DMS79 (cell line): ENCODE data around the gene OSBPL5.

Experiments
- DNase-seq: peaks from one replicate; lab custom pipeline; 2025; lab: John Stamatoyannopoulos, UW

The OSBPL5 gene

GRCh38 chr11:3148990-3149851 lies 15.9 kb downstream of the OSBPL5 start:
- no peak for DNase-seq

DNA sequence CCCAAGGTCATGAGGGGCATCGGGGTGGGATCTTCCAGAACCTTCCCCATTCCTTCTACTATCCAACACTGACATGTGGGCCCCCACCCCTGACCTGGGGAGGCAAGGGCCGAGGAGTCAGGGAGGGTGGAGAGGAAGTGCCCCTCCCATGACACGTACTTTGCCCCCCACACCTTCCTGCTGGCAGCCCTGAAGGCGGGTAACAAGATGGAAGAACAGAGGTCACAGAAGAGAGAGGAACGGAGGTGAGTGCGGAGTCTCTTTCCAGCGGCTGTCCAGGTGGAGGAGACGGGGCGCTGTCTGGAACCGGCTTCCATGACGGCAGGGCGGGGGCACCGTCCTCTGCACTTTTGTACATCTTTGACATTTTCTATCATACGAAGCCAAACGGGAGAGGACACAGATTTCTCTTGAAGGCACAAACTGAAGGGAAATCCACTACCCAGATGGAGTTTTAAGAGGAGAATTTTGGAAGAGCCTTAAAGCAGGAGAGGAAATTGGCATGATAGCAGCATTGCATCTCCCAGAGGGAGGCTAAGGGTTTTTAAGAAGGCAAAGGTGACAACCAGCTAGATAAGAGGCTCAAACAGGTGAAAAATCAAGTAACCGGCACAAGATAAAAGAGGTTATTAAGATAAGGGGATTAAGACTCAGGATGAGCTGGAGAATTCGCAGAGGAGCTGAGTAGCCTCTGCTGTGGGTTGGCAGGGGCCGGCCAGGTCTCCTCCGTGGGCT lies 16.7 kb downstream of the OSBPL5 start:
- DNase-seq, result no peak

DNA sequence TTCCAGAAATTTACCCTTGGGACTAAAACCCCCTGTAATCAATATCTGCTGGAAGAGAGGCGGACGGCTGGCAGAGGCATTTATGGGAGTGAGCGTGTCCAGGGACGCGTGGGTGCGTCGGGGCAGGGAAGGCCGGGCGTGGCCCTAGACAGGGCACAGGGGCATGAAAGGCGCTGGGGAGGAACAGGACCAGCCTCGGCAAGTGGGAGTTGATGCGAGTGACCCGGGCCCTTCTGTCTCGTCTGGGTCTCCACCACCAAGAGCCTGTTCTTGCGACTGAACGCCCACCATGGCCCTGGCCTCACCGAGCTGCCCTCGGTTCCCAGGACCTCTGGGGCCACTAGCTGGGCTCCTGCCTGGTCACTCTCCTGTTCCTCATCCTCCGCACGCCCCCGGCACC lies 17.5 kb downstream of the OSBPL5 start:
- DNase-seq, result no peak

DNA sequence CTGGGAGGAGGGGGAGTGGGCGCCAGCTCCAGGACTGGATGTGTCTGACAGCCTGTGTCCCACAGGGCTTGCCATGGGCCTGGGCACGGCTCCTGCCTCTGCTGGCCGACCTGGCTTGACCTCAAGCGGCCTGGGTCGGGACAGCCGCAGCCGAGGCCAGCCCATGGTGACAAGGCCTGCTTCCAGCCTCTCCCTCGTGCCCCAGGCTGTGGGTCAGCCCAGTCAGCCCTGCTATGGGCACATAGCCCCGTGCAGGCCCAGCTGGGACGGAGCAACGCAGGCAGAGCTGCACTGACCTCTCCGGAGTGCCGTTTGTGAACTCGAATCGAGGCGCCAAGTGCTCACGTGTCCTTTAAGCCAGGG lies 17.9 kb downstream of the OSBPL5 start:
- no peak for DNase-seq

DNA sequence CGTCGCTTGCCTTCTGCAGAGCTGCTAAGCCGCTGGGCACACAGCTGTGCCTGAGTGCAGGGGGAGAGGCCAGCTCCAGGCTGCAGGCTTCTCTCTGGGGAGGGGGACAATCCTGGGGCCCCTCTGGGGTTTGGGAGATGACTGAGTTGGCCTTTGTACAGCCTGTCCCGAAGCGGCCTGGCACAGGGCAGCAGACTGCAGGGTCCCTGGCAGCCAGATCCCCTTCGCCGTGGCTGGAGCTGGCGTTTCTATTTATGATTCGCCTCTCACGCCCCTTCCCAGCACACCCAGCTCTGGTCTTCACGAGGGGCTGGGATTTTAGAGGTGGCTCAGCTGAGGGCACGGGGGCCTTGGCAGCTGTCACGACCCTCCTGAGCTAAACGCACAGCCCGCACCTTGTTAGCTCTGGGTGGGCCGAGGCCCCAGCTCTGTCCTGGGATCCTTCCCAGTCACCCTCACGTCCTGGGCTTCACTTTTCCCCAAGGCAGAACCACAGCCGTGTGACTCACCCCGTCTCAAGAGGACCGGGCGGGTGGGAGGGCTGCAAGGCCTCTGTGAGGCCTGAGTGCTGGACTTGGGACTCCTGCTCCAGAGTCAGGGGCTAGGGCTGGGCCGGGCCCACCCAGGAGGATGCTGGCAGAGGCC lies 18.4 kb downstream of the OSBPL5 start:
- no peak for DNase-seq

DNA sequence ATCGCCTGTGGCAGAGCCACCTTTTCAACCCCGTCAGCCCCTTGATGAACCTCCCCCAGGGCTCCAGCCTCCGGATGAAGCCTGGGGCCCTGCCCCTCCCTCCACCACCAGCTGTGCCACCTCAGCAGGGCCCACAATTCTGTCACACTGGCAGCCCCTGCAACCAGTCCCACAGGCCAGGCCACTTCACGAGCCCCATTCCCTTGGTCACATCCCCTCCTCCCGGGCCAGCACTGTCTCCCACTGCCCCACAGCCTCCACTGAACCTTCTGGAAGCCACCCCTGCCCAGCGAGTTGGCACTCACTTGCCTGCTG lies 19.9 kb downstream of the OSBPL5 start:
- no peak for DNase-seq

DNA sequence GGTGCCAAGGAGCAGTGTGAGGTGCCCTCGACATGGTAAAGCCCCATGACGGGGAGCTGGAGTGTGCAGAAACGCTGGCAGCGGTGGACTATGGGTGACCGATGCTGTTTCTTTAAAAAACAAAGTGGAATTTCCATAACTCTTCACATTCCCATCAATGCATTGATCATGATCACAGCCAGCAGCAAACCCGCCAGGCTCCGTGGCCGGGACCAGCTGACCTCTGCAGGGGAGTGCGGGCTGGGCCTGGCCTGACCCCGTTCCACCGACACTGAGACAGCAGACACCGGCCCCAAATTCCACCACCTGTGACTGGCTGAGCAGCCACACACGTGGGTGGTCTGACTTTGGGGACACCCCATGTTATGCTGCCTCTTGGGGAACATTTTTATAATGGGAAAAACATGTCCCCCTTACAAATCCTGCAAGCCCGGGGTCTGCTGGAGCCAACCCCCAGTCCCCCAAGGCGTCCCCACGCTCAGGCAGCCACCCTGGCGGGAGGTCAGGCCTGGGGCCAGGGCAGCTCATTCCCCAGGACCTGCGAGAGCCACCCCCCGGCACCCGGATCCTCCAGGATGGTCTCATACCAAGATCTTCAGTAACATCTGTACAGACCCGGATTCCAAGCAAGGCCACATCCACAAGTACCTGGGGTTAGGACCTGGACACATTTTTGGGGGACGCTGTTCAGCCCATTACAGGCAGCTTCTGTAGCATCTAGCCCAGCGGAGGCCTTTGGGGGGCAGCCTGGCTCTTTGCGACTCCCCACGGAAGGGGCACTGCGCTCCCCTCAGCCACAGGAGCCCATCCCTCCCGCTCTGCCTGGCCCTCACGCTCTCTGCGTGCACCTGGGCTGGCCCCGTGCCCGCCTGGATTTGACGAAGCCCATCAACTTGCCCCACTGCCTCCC lies 20.6 kb downstream of the OSBPL5 start:
- DNase-seq, result no peak

DNA sequence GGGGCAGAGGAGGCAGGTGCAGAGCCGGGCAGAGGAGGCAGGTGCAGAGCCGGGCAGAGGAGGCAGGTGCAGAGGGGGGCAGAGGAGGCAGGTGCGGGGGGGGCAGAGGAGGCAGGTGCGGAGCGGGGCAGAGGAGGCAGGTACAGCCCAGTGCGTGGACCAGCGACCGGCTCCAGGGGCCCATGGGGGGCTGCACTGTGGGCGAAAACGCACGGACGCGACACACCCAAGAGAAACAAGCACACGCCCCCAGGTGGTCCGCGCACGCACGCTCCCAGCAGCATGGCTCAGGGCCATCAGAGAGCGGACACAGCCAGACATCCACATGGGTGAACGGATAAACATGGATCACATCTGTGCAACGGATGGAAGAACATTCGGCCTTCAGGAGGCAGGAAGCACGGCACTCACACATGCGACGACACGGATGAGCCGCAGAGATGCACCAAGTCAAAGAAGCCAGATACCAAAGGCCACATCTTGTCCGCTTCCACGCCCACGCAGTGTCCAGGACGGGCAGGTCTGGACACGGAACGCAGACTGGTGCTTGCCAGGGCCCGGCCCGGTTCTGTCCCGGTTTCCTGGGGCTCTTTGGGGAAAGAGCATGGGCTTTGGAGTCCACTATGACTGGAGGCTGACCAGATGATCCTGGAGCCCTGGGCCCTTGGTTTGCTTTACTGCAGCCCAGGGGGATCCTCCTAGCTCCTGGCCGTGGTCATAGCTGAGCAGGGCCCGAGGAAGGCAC lies 21.8 kb downstream of the OSBPL5 start:
- no peak for DNase-seq

GRCh38 chr11:3140291-3140603 lies 24.9 kb downstream of the OSBPL5 start:
- no peak for DNase-seq

GRCh38 chr11:3139481-3140290 lies 25.4 kb downstream of the OSBPL5 start:
- DNase-seq, result no peak

- no peak for DNase-seq
Observed at GRCh38 chr11:3139086-3139440, 26.0 kb downstream of the OSBPL5 start.

DNA sequence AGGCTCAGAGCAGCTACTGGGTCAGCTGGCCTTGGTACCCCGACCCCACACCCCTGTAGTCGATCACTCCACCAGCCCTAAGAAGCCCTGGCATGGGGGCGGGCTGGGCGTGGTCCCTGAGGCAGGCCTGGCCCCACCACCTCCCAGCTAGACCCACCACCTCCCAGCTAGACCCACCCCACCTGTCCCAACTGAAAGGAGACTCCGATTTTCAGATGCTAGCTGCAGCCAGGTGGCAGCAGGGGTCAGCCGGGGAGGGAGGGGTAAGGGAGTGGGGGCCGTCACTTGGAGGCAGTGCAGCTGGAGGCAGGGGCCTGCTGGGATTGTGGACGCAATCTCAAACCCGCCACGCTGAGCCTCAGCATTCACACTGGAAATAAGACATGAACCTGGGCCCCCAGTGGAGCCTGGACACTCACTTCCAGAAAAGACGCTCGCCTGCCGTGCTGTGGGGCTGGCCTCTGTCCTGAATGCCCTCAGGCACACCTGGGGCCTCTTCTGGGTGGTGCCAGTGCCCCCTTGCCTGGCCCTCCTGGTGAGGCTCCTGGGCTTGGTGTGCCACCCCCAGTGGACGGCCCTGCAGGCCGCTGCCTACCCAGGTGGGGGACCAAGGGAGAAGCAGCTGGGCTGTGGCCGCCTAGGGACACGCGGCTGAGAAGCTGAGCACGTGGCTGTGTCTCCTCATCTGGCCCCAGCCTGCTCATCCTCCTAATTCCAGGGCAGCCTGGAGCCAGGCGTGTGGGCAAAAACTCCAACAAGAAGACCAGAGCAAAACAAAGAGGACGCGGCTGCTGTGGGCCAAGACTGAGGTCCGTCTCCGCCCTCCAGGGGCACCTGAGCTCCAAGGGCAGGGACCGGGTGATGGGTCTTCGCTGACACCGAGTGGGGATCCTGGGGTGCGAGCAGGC lies 26.7 kb downstream of the OSBPL5 start:
- DNase-seq, result no peak

DNA sequence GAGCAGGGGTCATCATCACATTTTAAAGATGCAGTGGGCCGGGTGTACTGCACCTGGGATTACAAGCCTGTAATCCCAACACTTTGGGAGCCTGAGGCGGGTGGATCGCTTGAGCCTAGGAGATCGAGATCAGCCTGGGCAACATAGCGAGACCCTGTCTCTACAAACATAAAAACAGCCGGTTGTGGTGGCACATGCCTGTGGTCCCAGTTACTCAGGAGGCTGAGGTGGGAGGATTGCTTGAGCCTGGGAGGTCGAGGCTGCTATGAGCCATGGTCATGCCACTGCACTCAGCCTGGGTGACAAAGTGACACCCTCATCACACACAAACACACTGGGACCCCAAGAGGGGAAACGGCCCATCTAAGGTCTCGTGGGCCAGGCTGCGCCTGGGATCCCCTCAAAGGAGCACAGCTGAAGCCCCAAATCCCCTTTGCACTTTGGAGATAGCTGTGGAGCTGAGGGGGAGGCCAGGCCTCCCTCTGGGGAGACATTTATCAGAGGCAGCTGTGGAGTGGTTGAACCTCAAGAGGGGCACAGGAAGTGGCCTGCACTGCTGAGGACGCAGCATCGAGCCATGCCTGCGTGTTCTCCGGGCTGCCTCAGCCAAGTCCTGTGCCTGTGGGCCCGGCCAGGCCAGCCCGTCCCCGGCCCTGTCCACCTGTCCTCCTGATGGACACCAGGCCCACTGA lies 27.5 kb downstream of the OSBPL5 start:
- DNase-seq, result no peak

GRCh38 chr11:3136546-3137455 lies 28.3 kb downstream of the OSBPL5 start:
- DNase-seq, result no peak

DNA sequence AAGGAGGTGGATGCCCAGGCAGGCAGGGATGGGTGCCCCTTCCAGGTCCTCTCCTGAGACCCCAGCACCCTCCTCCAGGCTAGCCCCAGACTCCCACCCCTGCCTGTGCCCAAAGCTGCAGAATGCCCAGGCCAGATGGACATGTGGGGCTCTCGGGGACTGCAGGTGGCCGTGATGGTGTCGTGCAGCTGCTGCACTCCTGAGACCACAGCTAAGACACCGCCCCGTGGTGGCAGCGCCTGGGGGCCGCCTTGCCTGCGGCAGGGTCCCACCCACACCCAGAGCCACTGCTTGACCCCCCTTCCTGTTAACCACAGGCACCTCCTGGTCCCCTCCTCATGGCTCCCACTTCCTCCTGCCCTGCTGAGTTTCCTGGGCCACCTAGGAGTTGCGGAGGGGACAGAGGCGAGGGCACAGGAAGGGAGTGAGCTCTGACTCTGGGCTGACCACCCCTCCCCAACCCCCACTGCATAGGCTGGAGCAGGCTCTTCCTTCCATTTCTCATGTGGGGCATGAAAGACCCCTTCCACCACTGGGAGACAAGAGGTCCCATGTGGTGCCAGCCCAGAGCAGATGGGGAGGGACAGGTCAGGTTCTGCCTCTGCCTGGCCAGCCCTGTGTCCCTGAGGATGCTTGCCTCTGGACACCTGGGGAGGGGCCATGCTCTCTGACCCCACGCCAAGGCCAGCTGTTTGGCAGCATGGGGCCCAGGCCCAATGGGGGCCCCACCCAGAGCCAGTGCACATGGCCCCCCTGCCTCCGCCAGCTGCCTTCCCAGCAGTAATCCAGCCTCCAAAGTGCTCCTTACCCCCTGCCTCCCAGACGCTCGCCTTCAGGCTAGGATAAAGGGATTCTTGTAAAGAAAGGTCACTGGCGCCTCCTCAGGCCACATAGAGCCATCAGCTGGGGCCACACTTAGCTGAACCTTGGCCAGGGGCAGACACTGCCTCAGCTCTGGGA lies 29.3 kb downstream of the OSBPL5 start:
- no peak for DNase-seq

- DNase-seq, result no peak
Observed at GRCh38 chr11:3134651-3135480, 30.2 kb downstream of the OSBPL5 start.
